GM18519 (cell line): ENCODE measurements around the gene ANKRD40.
A peak's percentile ranks its signal among the peaks of the same experiment; 100 is the strongest.
"Not testable (repeated sequence)": the region's sequence is repeated elsewhere in the genome, so short reads cannot be mapped to it uniquely, and the experiment has no call there.

Experiments used
- ATAC-seq: cut with Tn5 transposase; IDR thresholded peaks from one replicate; pipeline ENCODE4 v1.9.1; 2021; ENCODE audit warnings: mild to moderate bottlenecking, moderate library complexity; ENCODE audit not compliant: unreplicated experiment, low FRiP score

The ANKRD40 gene

DNA sequence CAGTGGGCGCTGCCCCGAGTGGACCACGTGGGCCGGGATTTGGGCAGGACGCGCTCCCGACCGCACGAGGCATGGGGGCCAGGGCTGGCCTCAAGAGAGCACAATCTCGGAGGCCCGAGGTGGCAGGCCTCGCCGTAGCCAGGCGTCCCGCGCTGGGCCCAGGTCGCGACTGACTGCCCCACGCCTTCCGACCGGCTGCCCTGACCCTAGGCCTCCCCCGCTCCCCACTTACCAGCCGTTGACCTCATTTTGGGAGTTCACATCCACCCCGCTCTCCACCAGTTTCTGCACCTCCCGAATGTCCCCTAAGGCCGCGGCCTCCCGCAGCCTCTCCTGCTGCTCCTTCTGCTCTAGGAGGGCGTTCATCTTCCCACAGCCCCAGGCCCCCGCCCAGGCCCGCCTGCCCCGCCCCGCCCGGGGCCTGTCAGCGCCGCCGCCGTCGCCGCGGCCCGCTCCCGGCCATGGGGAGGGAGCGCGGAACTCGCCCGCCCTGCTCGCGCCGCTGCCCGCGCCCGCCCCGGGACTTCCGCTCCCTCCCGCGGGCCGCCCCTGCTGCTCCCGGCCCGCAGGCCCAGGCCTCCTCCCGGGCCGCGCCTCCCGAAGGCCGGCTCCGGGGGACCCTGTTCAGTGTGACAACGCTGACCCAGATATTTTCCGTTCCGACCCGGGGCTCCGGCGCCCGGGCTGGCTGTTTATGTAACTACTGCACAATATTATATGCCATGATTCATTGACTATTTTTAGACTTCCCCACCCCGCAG is at the start of gene ANKRD40:
TSS of gene ANKRD40 (minus strand) at position 626 of the 761 bp plus-strand sequence. CDS start at position 366, 260 bp downstream.
- peak; percentile 58 for ATAC-seq

- no peak for ATAC-seq
Measured at GRCh38 chr17:50754521-50754920, 46.8 kb upstream of the ANKRD40 start.

GRCh38 chr17:50749245-50749644 is 41.5 kb upstream of the ANKRD40 start:
- no peak for ATAC-seq

DNA sequence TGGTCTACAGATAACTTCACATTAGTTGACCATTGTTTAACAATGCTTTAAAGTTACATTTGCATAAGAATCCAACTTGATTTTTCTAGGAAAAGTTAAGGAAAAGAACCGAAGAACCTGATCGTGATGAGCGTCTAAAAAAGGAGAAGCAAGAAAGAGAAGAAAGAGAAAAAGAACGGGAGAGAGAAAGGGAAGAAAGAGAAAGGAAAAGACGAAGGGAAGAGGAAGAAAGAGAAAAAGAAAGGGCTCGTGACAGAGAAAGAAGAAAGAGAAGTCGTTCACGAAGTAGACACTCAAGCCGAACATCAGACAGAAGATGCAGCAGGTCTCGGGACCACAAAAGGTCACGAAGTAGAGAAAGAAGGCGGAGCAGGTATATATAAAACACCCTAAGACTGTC is 37.9 kb upstream of the ANKRD40 start:
- no peak for ATAC-seq

- no peak for ATAC-seq
Measured at GRCh38 chr17:50739098-50739497, 31.4 kb upstream of the ANKRD40 start.

GRCh38 chr17:50737118-50737698 is 29.5 kb upstream of the ANKRD40 start:
- no peak for ATAC-seq

DNA sequence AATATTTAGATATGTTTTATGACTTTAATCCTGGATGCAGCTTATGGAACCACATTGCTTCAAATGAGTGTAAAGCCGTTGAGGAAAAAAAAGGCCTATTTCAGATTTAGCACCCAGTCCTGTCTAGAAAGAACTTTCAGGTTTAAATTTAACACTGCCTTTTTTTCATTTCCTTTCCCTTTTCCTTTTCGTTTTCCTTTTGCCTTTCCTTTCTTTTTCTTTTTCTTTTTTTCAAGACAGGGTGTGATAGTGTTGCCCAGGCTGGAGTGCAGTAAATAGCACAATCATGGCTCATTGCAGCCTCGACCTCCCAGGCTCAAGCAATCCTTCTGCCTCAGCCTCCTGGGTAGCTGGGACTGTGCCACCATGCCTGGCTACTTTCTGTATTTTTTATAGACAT is 27.6 kb upstream of the ANKRD40 start:
- no peak for ATAC-seq

DNA sequence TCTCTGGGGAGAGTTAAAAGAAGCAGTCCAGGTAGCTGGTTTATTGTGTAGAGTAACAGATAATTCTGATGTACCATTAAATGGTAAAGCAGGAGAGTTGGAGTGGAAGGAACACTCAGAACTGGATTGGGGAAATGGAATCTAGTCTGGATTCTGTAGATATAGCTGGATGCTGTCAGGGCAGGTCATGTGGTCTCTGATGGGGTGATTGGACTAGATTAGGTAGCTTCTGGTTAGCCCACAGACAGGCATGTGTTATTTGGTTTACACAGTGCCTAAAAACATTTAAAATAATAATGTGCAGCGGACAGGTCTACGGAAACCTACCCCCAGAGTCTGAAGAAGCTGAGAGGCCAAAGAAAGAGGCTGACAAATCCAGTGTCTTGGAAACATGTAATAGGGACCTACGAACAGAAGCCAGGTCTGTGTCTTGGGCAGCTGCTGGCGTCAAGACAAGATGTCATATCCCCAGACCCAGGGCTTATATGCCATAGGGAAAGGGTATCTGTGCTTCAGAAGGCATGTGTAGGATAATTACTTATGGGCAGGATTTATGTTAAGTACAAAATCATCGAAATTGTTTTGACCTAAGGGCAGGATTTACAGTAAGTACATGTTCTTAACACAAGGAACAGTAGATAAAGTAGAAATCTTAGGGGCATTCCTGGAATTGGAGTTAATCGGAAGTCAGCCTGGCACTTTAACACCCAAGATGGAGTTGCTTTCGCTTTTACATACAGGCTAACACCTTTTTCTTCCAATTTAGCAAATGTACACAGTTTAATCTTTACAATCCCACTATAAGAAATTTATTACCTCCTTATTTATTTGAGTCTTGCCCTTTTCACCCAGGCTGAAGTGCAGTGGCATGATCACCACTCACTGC is 24.1 kb upstream of the ANKRD40 start:
- ATAC-seq = no peak

- ATAC-seq = no peak
Measured at GRCh38 chr17:50728881-50729765, 21.4 kb upstream of the ANKRD40 start.

DNA sequence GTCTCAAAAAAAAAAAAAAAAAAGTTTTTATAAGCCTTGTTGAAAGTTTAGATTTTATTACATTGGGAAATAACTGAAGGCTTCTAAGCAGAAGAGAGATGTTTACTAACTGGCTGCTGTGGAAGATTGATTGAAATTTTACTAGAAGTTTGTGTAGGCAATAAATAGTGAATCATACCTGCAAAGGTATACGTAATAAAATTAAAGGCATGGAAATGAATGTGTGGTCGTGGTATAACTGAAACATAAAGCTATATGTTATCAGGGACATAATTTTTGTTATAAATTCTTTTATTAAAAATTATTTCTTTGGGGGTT is 20.4 kb upstream of the ANKRD40 start:
- no peak for ATAC-seq

GRCh38 chr17:50725769-50726655 is 18.3 kb upstream of the ANKRD40 start:
- no peak for ATAC-seq

DNA sequence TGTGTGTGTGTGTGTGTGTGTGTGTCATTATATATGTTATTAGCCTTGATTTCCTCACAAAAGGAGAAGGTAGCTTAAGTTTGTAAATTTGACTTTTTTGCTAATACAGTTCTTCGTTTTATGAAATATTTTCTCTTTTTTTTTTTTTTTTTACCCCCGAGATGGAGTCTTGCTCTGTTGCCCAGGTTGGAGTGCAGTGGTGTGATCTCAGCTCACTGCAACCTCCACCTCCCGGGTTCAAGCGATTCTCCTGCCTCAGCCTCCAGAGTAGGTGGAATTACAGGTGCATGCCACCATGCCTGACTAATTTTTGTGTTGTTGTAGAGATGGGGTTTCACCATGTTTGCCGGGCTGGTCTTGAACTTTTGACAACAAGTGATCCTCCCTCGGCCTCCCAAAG is 16.9 kb upstream of the ANKRD40 start:
- not testable (repeated sequence) for ATAC-seq

GRCh38 chr17:50722746-50723145 is 15.0 kb upstream of the ANKRD40 start:
- ATAC-seq = no peak

DNA sequence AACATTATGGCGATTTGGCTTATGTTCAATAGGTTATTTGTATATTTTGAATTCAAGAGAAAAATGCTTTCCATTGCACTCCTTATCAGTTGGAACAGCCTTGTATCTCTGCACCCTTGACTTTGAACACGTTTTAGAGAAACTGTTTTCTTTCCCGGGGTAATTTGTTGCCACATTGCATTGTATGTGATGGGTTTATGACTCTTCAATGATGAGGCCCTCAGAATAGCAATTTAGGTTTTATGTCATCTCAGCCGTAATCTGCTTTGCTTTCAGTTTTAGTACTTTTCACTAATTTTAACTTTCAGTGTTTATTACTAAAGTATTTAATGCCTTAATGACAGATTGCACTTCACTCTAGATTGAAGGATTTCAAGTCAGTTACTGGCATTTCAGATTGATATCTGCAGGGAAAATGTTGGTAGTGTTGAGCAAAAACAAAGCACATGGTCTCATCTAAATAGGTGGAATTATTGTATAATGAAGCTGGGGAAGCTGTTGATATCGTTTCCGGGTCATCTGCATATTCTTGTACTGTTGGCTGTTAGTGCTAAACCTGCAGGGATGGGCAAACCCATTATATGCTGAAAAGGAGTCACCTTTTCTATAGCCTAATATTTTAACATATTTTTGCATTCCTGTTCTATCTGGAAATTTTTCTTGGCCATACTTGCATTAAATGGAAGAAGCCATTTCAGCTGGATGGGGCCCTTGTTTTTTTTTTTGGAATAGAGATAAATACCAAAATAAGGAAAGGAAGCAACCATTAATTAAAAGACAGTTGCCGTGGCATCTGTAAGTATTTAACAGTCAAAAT is 13.7 kb upstream of the ANKRD40 start:
- ATAC-seq = no peak

DNA sequence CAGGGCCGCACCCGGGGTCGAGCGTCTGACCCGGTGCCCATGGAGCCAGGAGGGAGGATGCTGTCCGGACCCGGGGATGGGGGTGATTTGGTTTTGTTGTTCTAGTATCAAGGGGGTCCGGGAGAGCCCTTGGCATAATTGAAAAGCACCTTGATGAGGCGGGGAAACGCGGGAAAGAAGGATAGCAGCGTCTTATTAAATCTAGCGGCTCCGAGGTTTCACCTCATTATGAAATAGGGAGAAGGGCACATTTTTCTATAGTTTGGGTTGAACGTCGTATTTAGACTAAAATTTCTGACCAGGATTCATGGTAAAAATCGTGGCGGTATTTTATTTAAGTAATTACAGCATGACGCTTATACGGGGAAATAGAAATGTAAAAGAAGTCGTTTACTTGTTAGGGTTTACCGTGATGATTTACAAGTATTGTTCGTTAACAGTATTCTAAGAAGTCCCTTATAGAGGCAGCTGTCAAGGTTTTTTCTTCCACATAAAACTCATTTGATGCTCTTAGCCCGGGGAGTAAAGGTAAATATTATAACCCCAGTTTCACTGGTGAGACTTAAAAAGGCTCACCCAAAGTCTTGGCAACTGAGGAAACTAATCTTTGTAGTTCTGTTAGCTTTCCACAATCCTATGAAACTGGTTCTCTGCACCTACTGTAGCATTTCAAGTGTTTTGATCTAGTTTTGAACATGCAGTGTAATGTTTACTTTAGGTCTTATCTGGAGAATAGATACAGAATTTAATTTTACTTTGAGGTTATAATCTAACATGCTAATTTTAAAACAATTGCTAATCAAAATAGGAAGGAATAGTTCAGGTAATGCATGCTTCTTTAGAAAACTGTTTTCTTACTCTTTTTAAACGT is 12.4 kb upstream of the ANKRD40 start:
- no peak for ATAC-seq

GRCh38 chr17:50719144-50719923 is 11.6 kb upstream of the ANKRD40 start, which contains the start of gene LUC7L3:
TSS of gene LUC7L3 (plus strand) at chr17:50719603. CDS start at chr17:50719733, 130 bp downstream.
- ATAC-seq = peak; percentile 70

GRCh38 chr17:50715471-50715870 is 7.8 kb upstream of the ANKRD40 start:
- no peak for ATAC-seq
